DMS114 treated with DMSO at 0.1 percent for 48 hours (cell line): ENCODE data around the gene PSORS1C1.
A peak's percentile ranks its signal among the peaks of the same experiment; 100 is the strongest.
"Not testable (repeated sequence)": the region's sequence is repeated elsewhere in the genome, so short reads cannot be mapped to it uniquely, and the experiment has no call there.

Experiments used
- DNase-seq: peaks from one replicate; lab custom pipeline; 2025; ENCODE audit not compliant: unreplicated experiment; lab: John Stamatoyannopoulos, UW

PSORS1C1 gene

GRCh38 chr6:31158140-31158862, 43.7 kb downstream of the PSORS1C1 start, which contains the start of gene TCF19:
Gene TCF19 (plus strand): TSS chr6:31158589. CDS start chr6:31159470, 881 bp downstream.
- DNase-seq, result peak; percentile 99

DNA sequence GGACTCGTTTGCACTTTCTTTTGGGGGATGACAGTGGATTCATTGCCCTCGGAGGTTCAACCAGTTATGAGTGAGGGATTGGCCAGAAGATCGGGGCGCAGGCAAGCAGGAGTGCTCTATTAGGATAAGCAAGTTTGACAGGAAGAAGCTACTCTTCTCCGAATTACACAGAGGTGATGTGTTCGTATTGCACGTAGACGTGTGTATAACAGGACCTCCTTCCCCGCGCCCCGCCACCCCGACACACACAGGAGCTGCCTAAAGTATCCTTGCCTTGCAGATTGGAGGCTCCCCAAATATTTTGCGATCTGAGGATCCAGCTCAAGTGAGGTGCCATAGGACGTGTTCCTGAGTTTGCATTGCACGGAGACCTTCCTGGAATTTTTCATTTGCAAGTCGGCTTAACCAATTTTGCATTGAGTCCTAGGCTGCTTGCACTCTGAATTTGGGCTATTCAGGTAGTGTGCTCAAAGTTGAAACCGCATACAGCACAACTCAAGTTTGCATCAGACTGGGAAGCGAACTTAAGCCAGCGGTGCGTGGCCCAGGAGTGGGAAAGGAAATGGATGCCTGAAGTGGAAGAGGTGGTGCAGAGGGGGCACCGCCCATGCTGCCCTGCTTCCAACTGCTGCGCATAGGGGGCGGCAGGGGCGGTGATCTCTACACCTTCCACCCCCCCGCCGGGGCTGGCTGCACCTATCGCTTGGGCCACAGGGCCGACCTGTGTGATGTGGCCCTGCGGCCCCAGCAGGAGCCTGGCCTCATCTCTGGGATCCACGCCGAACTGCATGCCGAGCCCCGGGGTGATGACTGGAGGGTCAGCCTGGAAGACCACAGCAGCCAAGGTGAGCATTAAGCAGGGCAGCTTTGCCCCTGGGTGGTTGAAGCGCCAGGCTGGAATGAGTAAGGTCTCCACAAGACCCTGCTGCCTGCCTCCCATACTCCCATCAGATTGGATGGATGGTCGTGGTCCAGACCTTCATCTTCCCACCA, 44.6 kb downstream of the PSORS1C1 start:
- DNase-seq, result no peak

- no peak for DNase-seq
These were observed 46.9 kb downstream of the PSORS1C1 start for GRCh38 chr6:31161216-31162126.

DNA sequence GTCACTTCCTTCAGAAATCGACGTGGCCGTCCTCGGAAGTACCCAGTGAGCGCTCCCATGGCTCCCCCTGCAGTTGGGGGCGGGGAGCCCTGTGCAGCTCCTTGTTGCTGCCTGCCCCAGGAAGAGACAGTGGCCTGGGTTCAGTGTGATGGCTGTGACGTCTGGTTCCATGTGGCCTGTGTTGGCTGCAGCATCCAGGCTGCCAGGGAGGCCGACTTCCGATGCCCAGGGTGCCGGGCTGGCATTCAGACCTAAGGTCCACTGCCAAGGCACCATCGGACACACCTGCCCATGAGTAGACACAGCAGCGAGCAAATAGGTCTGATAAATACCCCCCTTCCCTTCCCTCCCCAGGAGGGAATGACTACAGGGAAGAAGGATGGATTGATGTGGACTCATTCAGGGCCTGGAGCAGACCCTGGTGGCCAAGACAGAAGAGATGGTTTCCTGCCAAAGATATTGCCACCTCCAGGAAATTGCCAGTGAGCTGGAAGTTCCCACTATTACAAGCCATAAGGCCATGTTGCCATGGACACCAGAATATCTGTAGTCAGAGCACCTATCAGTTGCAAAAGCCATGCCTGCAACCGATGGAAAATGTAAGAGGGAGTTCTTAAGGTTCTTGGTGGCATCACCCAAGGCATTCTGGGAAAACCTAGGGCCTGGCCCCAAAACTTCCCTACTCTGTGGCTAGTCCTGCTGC, 48.0 kb downstream of the PSORS1C1 start:
- DNase-seq, result no peak

GRCh38 chr6:31163922-31164321, 49.3 kb downstream of the PSORS1C1 start:
- no peak for DNase-seq

DNA sequence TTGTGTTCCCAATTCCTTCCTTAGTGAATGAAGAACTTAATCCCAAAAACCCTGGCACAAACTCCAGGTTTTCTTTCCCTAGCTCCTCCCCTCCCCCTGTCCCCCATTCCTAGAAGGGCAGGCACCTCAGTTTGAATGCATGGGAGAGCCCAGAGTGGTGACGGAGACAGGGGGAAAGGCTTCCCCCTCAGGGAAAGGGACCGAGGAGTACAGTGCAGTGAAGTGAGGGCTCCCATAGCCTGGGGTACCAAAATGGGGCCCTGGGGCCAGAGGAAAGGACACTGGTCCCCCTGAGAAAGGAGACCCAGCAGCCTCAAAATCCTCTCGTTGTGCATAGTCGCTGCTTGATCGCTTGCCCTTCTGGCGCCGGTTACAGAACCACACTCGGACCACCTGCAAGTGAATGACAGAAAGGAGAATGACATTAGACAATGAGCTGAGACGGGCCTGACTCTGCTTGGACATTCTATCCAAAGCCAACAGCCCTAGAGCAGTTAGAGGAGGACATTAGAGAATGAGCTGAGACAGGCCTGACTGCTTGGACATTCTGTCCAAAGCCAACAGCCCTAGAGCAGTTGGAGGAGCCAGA, 50.0 kb downstream of the PSORS1C1 start:
- not testable (repeated sequence) for DNase-seq

GRCh38 chr6:31165064-31165832, 50.6 kb downstream of the PSORS1C1 start:
- DNase-seq, result not testable (repeated sequence)

GRCh38 chr6:31165986-31166385, 51.4 kb downstream of the PSORS1C1 start:
- no peak for DNase-seq

DNA sequence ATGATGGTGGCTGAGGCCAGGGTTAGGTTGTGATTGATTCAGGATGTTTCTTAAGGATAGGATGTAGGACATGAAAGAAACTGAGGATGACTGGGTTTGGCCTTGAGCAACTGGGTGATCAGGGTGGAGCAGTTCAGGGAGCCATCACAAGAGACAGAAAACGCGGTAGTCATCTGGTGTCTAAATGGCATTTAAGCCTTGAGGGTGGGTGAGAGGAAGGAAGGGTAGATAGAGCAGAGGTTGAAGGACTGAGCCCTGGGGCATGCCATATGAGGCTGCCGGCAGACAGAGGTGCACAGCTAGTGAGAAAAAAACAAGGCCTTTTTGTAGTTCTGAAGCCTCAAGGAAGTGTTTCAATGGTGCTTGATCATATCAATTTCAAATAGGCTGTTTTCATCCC, 54.0 kb downstream of the PSORS1C1 start:
- DNase-seq, result no peak

GRCh38 chr6:31169123-31169857, 54.7 kb downstream of the PSORS1C1 start:
- DNase-seq, result no peak

DNA sequence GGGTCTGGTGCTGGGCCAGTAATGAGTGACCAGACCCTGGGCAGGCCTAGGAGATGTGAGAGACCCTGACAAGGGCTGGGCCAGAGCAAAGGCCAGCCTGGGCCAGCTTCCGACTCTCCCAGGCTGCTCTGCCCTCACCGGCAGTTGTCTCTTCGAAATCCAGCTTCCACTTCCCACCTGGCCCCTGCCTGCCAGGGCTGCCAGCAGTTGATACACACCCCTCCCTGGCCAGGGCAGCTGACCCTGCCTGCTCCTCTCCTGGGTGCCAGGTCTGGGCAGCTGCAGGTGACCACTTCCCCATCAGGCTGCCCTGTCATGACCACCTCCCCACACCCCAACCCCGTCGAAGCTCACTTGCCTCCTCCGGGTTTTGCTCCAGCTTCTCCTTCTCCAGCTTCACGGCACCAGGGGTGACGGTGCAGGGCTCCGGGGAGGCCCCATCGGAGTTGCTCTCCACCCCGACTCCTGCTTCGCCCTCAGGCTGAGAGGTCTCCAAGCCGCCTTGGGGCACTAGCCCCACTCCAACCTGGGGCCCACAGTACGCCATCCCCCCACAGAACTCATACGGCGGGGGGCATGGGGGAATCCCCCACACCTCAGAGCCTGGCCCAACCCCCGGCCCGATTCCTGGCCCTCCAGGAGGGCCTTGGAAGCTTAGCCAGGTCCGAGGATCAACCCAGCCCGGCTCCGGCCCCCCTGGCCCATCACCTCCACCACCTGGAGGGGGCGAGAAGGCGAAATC, 55.4 kb downstream of the PSORS1C1 start:
- DNase-seq, result not testable (repeated sequence)

DNA sequence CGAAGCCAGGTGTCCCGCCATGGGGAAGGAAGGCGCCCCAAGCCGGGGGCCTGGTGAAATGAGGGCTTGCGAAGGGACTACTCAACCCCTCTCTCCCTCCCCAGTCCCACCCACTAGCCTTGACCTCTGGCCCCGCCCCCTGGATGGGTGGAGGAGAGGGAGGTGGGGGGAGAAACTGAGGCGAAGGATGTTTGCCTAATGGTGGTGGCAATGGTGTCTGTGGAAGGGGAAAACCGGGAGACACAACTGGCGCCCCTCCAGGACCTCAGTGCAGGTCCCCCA, 55.9 kb downstream of the PSORS1C1 start, which contains the start of gene POU5F1:
TSS of gene POU5F1 (minus strand) at position 83 of the 282 bp plus-strand sequence. CDS start at position 21, 62 bp downstream.
- DNase-seq, result no peak

GRCh38 chr6:31170987-31171671, 56.5 kb downstream of the PSORS1C1 start:
- DNase-seq, result no peak

GRCh38 chr6:31171931-31172905, 57.6 kb downstream of the PSORS1C1 start:
- no peak for DNase-seq

DNA sequence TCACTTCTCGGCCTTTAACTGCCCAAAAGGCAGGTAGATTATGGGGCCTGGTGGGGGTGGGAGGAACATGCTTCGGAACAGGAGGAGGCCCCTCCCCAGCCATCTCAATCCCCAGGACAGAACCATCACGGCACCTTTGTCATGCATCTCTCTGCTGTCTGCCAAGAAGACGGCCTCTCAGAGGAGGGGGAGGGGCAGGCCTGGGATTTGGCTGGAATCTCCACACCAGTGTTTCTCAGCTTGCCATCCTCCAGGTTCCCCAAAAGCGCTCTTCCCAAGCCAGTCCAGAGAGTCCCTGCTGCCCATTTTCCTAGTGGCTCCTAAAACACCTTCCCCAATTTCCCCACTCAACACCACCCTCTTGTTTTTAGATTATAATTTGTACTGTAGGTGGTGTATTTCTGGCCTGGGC, 58.4 kb downstream of the PSORS1C1 start:
- no peak for DNase-seq

GRCh38 chr6:31173406-31173805, 58.8 kb downstream of the PSORS1C1 start:
- DNase-seq, result no peak
